T-cell (primary cell): Measurements from ENCODE around the gene COL4A1. TPM values are rescaled to one million over a fixed set of nuclear protein-coding genes. Genes with fewer than 3 reads are reported as not detected.
A peak's percentile ranks its signal among the peaks of the same experiment; 100 is the strongest.

Experiments
- ATAC-seq, 4 experiments: fragments of 200-7000 bp in 3 of 4; fragments of 150-1000 bp in 1 of 4; cut with Tn5 transposase; replicated peaks in 1 of 4; 1 replicate in 3 of 4; 2 replicates in 1 of 4; pipeline ENCODE4 v1.10.0; 2021; ENCODE audit warnings: moderate library complexity in 3 of 4, mild to moderate bottlenecking in 2 of 4, moderate number of reproducible peaks in 1 of 4
- CTCF ChIA-PET, 2 donors: fragments of 300-600 bp; sonication (Branson Sonifier 250); formaldehyde crosslinking; loops; one replicate each; lab custom pipeline; 2022; ENCODE audit warnings: antibody characterized with exemption in 2 of 2; lab: Charles Lee
- POLR2A ChIA-PET, 2 donors: fragments of 300-600 bp; sonication (Branson Sonifier 250); formaldehyde crosslinking; loops; one replicate each; lab custom pipeline; 2022; ENCODE audit warnings: antibody characterized with exemption in 2 of 2; lab: Charles Lee
- DNase-seq, 35 experiments: peaks; one replicate each; pipeline versions ENCODE4 v3.0.0 to v3.0.0-alpha.2; 2013 to 2023
- H3K27ac ChIP-seq: one replicate; pipeline ENCODE4 v1.5.1; 2013; ENCODE audit warnings: low read length
- H3K27me3 ChIP-seq, 2 experiments: replicated peaks in 1 of 2; 1 replicate in 1 of 2; 2 replicates in 1 of 2; pipeline versions ENCODE4 v1.6.1 to v1.7.0; 2013; ENCODE audit warnings: low read length in 1 of 2, mixed read lengths in 1 of 2; ENCODE audit not compliant: control insufficient read depth in 2 of 2, insufficient read depth in 2 of 2; ENCODE audit errors: extremely low read depth in 1 of 2
- H3K36me3 ChIP-seq, 2 donors: 1 replicate in 1 of 2; 2 replicates in 1 of 2; pipeline versions ENCODE4 v1.6.1 to v1.7.0; 2013; ENCODE audit warnings: low read length in 1 of 2; ENCODE audit not compliant: control insufficient read depth in 2 of 2, insufficient read depth in 1 of 2; ENCODE audit errors: extremely low read depth in 1 of 2
- H3K4me1 ChIP-seq, 2 experiments: 1 replicate in 1 of 2; 2 replicates in 1 of 2; pipeline versions ENCODE4 v1.6.1 to v1.7.0; 2013; ENCODE audit warnings: low read length in 2 of 2, mixed read lengths in 1 of 2; ENCODE audit not compliant: insufficient read depth in 2 of 2, control insufficient read depth in 1 of 2; ENCODE audit errors: extremely low read depth in 1 of 2
- H3K4me3 ChIP-seq, 2 donors: 1 replicate in 1 of 2; 2 replicates in 1 of 2; pipeline versions ENCODE4 v1.5.1 to v1.7.0; 2013; ENCODE audit warnings: mild to moderate bottlenecking in 2 of 2, low read length in 1 of 2, moderate library complexity in 1 of 2; ENCODE audit not compliant: control insufficient read depth in 1 of 2; ENCODE audit errors: extremely low read depth in 1 of 2
- H3K9me3 ChIP-seq: 2 replicates; pipeline ENCODE4 v1.7.0; 2013
- H3K27ac Mint-ChIP-seq, 2 donors: one replicate each; pipeline ENCODE4 v1.8.0; 2020 to 2021; ENCODE audit warnings: mild to moderate bottlenecking in 2 of 2, mixed read lengths in 2 of 2
- H3K27me3 Mint-ChIP-seq, 2 donors: one replicate each; pipeline ENCODE4 v1.8.0; 2021 to 2022; ENCODE audit warnings: mixed read lengths in 2 of 2
- H3K36me3 Mint-ChIP-seq: one replicate; pipeline ENCODE4 v1.8.0; 2021; ENCODE audit warnings: mixed read lengths
- H3K4me1 Mint-ChIP-seq, 3 donors: one replicate each; pipeline ENCODE4 v1.8.0; 2020 to 2022; ENCODE audit warnings: mixed read lengths in 3 of 3, mild to moderate bottlenecking in 1 of 3
- H3K4me3 Mint-ChIP-seq, 3 donors: one replicate each; pipeline ENCODE4 v1.8.0; 2020 to 2022; ENCODE audit warnings: mild to moderate bottlenecking in 3 of 3, mixed read lengths in 3 of 3, moderate library complexity in 3 of 3
- H3K9me3 Mint-ChIP-seq, 3 donors: one replicate each; pipeline ENCODE4 v1.8.0; 2020 to 2022; ENCODE audit warnings: mixed read lengths in 3 of 3
- WGBS: methylation state at CpG from one replicate; pipeline ENCODE4 v1.1.5; 2013; ENCODE audit warnings: missing lambda C conversion rate; ENCODE audit not compliant: insufficient coverage; 5-methylcytosine and 5-hydroxymethylcytosine counted together
- total RNA-seq, 35 experiments: library from RNA in 6 of 35; stranded (reverse) in 6 of 35; fragments of 120-200 nt in 1 of 35; gene quantifications; one replicate each; pipeline versions ENCODE4 v1.2.1 to v1.2.4 and lab custom pipeline; 2013 to 2026

Gene COL4A1
- total RNA-seq, 5 donors from 2014 or later (not counting 1 experiment from before 2014, with no cell fraction given): 0.49 to 1.3 (median 0.85) TPM; not detected in 2

DNA sequence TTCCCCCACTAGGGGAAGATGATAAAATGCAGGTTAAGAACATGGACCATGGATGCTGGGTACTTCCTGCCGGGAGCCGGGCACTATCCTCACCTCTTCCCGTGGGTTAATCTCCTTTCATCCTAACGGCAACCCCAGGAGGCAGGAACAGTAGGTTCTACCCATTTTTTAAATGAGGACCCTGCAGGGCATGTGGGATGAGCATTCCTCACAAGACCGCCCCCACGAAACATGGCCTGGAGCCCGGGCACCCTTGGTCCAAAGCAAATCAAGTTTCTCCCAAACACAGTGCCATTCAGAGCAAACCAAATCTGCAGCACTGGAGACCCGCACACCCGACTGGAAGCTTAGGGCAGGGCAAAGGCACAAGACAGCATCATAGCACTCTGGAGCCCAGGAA lies 35.5 kb upstream of the COL4A1 start:
- ATAC-seq (no peak), DNase-seq (no peak)
- WGBS: 70% methylated on average over 4 of the region's 9 CpGs
- no peaks in the 10 kb centered on the region for H3K36me3 ChIP-seq
- H3K27ac ChIP-seq: no peak overlapping the region
- H3K27me3 Mint-ChIP-seq: peaks cover 0 to 28% of the 10 kb centered on the region in 2 donors
- peaks cover 0 to 37% of the 10 kb centered on the region in 2 experiments for H3K27me3 ChIP-seq
- H3K27ac Mint-ChIP-seq: no peak overlapping the region
- peaks cover 22 to 33% (median 32%) of the 10 kb centered on the region in 3 donors for H3K4me1 Mint-ChIP-seq
- peaks cover 10 to 21% of the 10 kb centered on the region in 2 experiments for H3K4me1 ChIP-seq
- peaks cover 0 to 3% (median 3%) of the 10 kb centered on the region in 3 donors for H3K9me3 Mint-ChIP-seq
- H3K4me3 ChIP-seq: no peak overlapping the region
- no peaks in the 10 kb centered on the region for H3K36me3 Mint-ChIP-seq
- CTCF ChIA-PET: no interaction called here
- POLR2A ChIA-PET: no interaction called here
- H3K9me3 ChIP-seq: no peaks in the 10 kb centered on the region
- no peak overlapping the region for H3K4me3 Mint-ChIP-seq

DNA sequence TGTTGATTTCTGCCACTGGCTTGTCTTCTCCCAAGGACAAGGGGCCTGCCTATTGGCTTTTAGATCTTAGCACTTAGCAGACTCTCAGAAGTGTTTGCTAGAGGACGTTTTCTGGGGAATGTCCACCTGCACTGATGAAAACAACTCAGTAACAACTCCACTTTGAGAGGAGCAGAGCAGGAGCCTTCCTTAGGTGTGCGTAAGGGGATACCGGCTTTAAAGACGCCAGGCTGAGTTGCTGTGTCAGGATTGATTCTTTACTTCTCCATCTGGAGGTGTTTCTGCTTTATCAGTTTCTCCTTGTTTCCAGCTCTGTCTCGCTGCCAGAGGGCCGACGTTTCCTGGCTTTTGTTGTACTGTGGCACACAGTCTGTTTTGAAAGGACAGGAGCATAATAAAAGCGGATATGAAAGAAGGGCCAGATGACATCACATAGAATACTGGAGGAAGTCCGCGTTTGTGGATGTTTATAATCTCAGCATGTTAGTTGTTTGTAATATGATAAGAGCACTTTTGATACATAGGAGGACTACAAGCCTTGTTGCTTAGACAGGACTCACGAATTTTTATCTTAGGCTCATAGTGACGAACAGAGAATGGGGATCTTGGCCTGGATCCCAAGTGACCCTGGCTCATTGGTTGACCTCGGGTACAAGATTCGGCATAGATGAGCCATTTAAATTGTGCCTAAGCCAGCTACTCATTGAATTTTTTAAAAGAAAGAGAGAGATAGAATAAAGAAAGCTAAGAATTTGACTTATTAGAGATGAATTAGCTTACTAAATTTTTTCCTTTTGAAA lies 34.7 kb upstream of the COL4A1 start:
- Histone ChIP-seq H3K27ac (no peak overlapping the region), H3K4me3 (no peak overlapping the region), H3K4me1 (peaks cover 10 to 21% of the 10 kb centered on the region in 2 experiments), H3K9me3 (no peaks in the 10 kb centered on the region), H3K27me3 (peaks cover 0 to 36% of the 10 kb centered on the region in 2 experiments), H3K36me3 (no peaks in the 10 kb centered on the region)
- CTCF ChIA-PET: no interaction called here
- peak in 2 of 35 experiments; percentile 2 to 4 for DNase-seq
- ATAC-seq: peak in 1 of 4 experiments; percentile 28
- POLR2A ChIA-PET: no interaction called here
- 24% methylated on average over 9 of the region's 14 CpGs for WGBS
- H3K36me3 Mint-ChIP-seq: no peaks in the 10 kb centered on the region
- H3K27ac Mint-ChIP-seq: peak overlapping the region; percentile 81 to 90
- peaks cover 0 to 31% of the 10 kb centered on the region in 2 donors for H3K27me3 Mint-ChIP-seq
- peaks cover 22 to 33% (median 32%) of the 10 kb centered on the region in 3 donors for H3K4me1 Mint-ChIP-seq
- H3K9me3 Mint-ChIP-seq: peaks cover 0 to 3% (median 3%) of the 10 kb centered on the region in 3 donors
- H3K4me3 Mint-ChIP-seq: peak overlapping the region in 2 of 3 donors; percentile 37 to 76

GRCh38 chr13:110340812-110341444 lies 34.0 kb upstream of the COL4A1 start:
- Histone ChIP-seq H3K27ac (no peak overlapping the region), H3K4me3 (no peak overlapping the region), H3K27me3 (peaks cover 0 to 34% of the 10 kb centered on the region in 2 experiments), H3K4me1 (peaks cover 10 to 21% of the 10 kb centered on the region in 2 experiments), H3K36me3 (no peaks in the 10 kb centered on the region), H3K9me3 (no peaks in the 10 kb centered on the region)
- peak overlapping the region; percentile 60 to 90 for H3K27ac Mint-ChIP-seq
- peaks cover 22 to 33% (median 32%) of the 10 kb centered on the region in 3 donors for H3K4me1 Mint-ChIP-seq
- DNase-seq (peak; percentile 8 to 70 (median 46)), ATAC-seq (peak; percentile 61 to 92 (median 90))
- peak overlapping the region; percentile 48 to 76 (median 60) for H3K4me3 Mint-ChIP-seq
- peaks cover 4 to 35% of the 10 kb centered on the region in 2 donors for H3K27me3 Mint-ChIP-seq
- ChIA-PET POLR2A (no interaction called here), CTCF (no interaction called here)
- H3K9me3 Mint-ChIP-seq: peaks cover 0 to 3% (median 3%) of the 10 kb centered on the region in 3 donors
- H3K36me3 Mint-ChIP-seq: no peaks in the 10 kb centered on the region
- 10% methylated on average over 18 of the region's 24 CpGs for WGBS

GRCh38 chr13:110339975-110340550 lies 33.1 kb upstream of the COL4A1 start:
- peak overlapping the region in 1 of 2 donors; percentile 10 for H3K4me3 ChIP-seq
- Mint-ChIP-seq H3K9me3 (peaks cover 0 to 3% (median 3%) of the 10 kb centered on the region in 3 donors), H3K4me1 (peaks cover 22 to 33% (median 32%) of the 10 kb centered on the region in 3 donors), H3K27me3 (peaks cover 5 to 38% of the 10 kb centered on the region in 2 donors), H3K4me3 (peak overlapping the region in 1 of 3 donors; percentile 76), H3K27ac (peak overlapping the region in 1 of 2 donors; percentile 90), H3K36me3 (no peaks in the 10 kb centered on the region)
- H3K4me1 ChIP-seq: peaks cover 10 to 21% of the 10 kb centered on the region in 2 experiments
- 100% methylated on average over 1 of the region's 9 CpGs for WGBS
- H3K9me3 ChIP-seq: no peaks in the 10 kb centered on the region
- no peak overlapping the region for H3K27ac ChIP-seq
- CTCF ChIA-PET: no interaction called here
- POLR2A ChIA-PET: no interaction called here
- ATAC-seq (no peak), DNase-seq (no peak)
- H3K27me3 ChIP-seq: peaks cover 0 to 31% of the 10 kb centered on the region in 2 experiments
- no peaks in the 10 kb centered on the region for H3K36me3 ChIP-seq

GRCh38 chr13:110339263-110339662 lies 32.3 kb upstream of the COL4A1 start:
- no peaks in the 10 kb centered on the region for H3K9me3 ChIP-seq
- H3K36me3 ChIP-seq: no peaks in the 10 kb centered on the region
- H3K27me3 ChIP-seq: peaks cover 0 to 34% of the 10 kb centered on the region in 2 experiments
- peaks cover 10 to 21% of the 10 kb centered on the region in 2 experiments for H3K4me1 ChIP-seq
- no peak overlapping the region for H3K27ac ChIP-seq
- ChIA-PET CTCF (no interaction called here), POLR2A (no interaction called here)
- Mint-ChIP-seq H3K4me3 (no peak overlapping the region), H3K27ac (no peak overlapping the region), H3K9me3 (peaks cover 0 to 3% (median 0%) of the 10 kb centered on the region in 3 donors), H3K27me3 (peaks cover 5 to 40% of the 10 kb centered on the region in 2 donors), H3K36me3 (no peaks in the 10 kb centered on the region), H3K4me1 (peaks cover 22 to 33% (median 32%) of the 10 kb centered on the region in 3 donors)
- 67% methylated on average over 1 of the region's 6 CpGs for WGBS
- no peak for DNase-seq
- no peak for ATAC-seq
- no peak overlapping the region for H3K4me3 ChIP-seq
